LHCN-M2 (cell line): ENCODE data around the gene CADM4. TPM values are rescaled to one million over a fixed set of nuclear protein-coding genes. Genes with fewer than 3 reads are reported as not detected.
A peak's percentile ranks its signal among the peaks of the same experiment; 100 is the strongest.
"Not testable (repeated sequence)": the region's sequence is repeated elsewhere in the genome, so short reads cannot be mapped to it uniquely, and the experiment has no call there.

Source experiments
- DNase-seq: peaks from one replicate; pipeline ENCODE4 v3.0.0-alpha.2; 2012; ENCODE audit warnings: low read depth
- polyA plus RNA-seq: library from polyadenylated mRNA; unstranded; fragments of >200 nt; gene quantifications from one replicate; pipeline ENCODE4 v1.2.1, GENCODE V29; 2012; ENCODE audit warnings: missing spikeins
- total RNA-seq: library from RNA; depleted of rRNA; stranded (reverse); fragments of >200 nt; gene quantifications from 2 replicates; pipeline ENCODE4 v1.2.3, GENCODE V29; 2014; rRNA removed

The CADM4 gene, protein sequence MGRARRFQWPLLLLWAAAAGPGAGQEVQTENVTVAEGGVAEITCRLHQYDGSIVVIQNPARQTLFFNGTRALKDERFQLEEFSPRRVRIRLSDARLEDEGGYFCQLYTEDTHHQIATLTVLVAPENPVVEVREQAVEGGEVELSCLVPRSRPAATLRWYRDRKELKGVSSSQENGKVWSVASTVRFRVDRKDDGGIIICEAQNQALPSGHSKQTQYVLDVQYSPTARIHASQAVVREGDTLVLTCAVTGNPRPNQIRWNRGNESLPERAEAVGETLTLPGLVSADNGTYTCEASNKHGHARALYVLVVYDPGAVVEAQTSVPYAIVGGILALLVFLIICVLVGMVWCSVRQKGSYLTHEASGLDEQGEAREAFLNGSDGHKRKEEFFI
- 0.69 TPM in 1 of 2 replicates, not detected in the other for total RNA-seq
- 0.81 TPM for polyA plus RNA-seq

DNA sequence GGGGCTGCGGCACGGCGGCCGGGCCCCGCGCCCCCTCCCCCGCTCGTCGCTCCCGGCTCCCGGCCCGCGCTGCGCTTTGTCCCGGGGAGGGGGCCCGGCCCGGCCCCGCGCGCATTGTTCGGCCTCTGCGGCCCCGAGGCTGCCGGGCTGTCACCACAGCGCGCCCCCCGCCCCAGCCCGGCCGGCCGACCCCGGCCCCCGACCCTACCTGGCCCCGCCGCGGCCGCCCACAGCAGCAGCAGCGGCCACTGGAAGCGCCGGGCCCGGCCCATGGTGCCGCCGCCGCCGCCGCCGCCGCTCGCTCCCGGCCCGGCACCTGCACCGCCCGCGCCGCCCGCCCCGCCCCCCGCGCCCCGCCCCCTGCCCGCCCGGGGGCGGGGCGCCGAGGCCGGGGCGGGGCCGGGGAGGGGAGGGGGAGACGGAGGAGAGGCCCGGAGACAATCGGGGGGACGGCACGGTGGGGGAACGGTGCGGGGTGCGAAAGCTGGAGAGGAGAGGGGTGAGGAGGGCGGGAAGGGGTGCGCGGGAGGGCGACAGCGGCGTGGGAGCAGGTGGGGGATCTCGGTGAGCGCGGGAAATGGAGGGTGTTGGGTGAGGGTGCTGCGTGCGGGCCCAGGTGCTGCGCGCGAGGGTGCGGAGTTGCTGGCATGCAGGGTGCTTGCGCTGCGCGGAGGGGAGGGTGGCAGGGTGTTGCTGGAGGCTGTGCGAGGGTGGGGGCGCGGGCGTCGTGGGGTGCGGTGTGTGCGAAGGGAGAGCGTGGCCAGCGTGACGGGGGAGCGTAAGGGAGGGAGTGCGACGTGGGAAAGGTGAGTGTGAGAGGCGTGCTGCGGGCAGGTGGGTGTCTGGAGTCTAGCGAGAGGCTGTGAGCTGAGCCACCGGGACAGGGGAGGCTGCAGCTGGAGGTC, at the start of gene CADM4:
TSS of gene CADM4 (minus strand) at position 332 of the 905 bp plus-strand sequence. CDS start at position 272, 60 bp downstream.
- no peak for DNase-seq

DNA sequence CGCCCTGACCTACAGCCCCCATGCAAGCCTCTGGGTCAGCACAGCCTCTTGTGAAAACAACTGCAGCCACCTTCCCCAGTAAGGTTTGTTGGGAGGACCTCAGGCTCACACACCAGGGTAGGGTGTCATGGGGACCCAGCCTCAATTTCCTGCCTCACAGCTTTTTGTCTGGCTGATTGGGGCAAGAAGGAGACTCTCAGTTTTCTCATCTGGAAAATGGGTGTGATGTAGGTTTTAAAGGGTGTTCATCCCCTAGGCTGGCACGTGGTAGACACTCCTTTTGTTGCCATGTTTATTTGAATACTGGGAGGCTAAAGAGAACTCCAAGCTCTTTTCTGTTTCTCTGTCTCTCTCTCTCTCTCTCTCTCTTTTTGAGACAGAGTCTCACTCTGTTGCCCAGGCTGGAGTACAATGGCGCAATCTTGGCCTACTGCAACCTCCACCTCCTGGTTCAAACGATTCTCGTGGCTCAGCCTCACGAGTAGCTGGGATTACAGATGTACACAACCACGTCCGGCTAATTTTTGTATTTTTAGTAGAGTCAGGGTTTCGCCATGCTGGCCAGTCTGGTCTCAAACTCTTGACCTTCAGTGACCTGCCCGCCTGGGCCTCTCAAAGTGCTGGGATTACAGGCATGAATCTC, 48.5 kb upstream of the CADM4 start:
- no peak for DNase-seq

DNA sequence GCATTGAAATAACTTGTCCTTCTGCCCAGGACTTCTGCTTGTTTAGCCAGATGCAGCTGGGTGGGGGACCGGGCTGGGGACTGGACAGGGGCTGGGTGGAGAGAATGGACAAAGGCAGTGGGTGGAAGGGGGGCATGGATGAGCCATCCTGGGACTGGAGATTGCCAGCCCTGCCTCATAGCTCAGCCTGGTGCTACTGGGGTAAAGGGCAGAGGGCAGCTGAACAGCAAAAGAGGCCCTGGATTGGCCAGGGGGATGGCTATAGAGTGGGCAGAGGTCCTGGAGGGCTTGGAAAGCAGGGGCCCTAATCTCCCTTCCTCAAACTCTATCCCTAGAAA, 48.0 kb upstream of the CADM4 start:
- DNase-seq = no peak

DNA sequence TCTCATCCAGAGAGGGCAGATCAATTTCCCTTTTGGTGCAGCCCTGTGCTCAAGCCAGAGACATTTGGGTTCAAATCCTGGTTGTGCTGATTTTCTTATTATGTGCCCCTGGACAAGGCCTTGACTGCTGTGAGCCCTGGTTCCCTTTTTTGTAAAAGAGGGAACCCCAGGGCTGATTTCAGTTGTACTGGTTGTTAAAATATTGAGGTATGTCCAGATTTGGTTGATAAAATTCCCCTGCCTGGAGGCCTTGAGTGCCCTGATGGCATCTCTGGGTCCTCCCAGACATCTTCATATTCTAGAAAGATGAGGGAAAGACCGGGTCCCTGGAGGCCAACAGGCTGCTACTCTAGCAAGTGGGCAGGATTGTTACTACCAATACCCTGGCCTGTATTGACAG, 44.7 kb upstream of the CADM4 start:
- DNase-seq = no peak

DNA sequence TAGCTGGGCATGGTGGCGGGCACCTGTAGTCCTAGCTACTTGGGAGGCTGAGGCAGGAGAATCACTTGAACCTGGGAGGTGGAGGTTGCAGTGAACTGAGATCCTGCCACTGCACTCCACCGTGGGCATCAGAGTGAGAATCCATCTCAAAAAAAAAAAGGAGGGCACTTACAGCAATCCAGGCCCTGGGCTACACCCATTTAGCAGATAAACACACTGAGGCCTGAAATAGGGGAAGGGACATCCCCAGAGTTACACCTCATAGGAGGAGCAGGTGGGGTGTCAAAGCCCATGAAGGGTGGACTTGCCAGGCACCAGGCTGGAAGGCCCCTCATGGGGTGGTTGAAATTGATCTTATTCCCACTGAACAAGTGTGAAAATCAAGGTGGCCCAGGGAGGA, 44.3 kb upstream of the CADM4 start:
- DNase-seq = no peak

DNA sequence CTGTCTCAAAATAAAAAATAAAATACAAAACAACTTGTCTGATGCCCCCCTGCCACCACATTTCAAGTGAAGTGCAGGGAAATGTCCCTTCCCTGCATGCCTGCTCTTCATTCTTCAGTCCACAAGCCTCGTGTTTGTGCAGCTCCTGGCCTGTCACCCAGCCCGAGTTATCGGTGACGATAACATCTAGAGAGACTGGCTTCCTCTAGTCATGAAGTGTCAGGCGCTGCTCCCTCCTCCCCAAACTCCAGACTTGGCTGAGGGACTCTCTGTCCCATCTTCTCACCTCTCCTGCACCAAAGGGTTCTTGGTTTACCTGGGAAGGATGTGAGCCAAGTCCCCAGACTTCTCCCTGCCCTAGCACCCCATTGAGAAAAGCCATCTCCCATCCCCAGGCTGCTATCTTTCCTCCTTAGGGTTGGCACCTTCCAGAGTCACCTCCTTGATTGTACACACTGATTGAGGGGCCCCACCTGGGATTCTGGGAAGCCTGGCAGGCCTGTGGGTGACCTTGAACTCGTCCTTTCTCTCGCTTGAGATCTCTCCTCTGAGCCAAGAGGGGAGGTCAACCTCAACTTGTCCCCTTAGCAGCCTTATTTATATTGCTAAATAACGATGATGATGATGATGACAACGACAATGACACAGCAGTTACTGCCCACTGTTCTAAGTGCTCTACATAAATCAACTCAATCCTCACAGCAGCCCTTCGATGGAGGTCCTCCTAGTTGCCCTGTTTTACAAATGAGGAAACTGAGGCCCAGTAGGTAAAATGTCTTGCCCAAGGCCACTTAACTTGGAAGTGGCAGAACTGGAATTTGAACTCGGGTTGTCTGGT, 43.4 kb upstream of the CADM4 start:
- no peak for DNase-seq

DNA sequence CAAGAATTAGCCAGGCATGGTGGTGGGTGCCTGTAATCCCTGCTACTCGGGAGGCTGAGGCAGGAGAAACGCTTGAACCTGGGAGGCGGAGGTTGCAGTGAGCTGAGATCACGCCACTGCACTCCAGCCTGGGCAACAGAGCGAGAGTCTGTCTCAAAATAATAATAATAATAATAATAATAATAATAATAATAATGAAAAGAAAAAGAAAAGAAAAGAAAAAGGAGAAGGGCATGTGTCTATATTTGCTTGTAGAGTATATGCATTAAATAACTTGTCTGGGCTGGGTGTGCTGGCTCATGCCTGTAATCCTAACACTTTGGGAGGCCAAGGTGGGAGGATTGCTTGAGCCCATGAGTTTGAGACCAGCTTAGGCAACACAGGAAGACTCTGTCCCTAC, 42.6 kb upstream of the CADM4 start:
- DNase-seq = not testable (repeated sequence)

DNA sequence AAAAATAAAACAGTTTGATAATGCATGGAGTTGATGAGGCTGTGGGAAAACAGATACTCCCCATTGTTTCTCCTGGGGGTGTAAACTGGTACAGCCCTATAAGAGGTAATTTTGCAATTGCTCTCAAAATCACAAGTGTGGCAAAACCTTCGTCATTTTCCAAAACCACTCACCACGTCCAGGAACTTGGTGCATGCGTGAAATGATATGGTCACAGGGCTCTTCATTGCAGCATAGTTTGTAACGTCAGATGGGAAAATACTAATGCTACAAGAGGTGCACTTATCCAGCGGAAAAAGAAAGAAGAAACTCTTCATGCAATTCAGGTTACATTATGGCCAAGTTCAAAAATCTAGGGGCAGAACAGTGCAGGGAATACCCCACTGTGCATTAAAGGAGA, 42.2 kb upstream of the CADM4 start:
- no peak for DNase-seq

DNA sequence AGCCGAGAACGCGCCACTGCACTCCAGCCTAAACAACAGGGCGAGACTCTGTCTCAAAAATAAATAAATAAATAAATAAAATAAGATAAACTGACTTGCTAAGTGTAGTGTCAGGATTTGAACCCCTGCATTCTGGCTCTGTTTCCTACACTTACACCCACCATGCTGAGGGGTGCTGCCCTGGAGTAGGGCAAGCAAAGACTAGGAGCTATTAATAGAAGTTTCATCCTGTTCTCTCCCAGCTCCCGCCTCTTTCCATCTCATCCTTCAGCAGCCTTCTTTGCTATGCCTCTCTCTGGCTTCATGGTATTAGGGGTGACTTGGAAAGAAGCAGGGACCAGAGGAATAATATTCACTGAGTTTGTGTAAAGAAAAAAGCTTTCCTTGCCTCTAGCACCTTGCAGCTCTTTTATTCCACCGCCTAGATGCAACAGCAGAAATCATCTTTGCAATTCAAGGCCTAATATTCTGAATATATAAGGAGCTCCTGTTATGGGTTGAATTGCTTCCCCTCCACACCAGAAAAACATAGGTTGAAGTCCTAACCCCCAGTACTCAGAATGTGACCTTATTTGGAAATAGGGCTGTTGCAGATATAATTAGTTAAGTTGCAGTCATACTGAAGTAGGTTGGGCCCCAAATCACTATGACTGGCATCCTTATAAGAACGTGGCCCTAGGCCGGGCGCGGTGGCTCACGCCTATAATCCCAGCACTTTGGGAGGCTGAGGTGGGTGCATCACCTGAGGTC, 39.0 kb upstream of the CADM4 start:
- no peak for DNase-seq

DNA sequence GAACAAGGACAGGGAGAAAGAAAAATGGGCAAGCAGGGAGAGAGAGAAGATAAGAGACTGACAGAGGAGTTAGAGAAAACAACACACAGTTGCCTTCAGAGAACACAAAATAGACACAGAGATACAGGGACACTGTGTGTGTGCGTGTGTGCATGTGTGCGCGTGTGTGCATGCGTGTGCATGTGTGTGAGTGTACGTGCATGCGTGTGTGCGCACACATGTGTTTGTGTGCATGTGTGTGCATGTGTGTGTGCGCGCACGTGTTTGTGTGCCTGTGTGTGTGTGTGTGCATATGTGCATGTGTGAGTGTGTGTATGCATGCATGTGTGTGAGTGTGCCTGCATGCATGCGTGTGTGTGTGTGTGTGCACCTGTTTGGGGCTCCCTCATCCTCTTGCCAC, 36.3 kb upstream of the CADM4 start:
- no peak for DNase-seq

DNA sequence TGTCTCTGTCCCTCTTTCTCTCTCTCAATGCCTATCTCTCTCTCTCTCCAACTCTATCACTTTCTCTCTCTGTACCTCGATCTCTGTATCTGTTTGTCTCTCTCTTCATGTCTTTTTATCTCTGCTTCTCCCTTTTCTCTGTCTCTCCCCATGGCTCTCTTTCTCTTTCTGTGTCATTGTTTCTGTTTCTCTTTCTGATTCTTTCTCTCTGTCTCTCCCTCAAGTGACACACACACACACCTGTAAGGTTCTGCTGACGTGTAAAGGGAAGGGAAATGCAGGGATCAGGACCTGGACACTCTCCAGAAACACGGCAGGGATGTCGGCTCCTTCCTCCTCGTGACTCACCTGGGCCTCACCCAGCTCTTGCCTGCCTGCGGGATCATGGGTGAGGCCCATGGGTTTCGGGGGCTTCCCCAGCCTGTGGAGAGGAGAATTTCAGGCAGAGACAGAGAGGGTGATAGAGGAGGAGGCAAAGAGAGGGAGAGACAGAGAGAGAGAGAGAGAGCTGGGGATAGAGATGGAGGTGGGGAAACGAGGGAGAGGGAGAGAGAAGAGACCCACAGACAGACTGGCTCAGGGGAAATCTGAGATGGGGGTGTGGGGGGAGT, 35.7 kb upstream of the CADM4 start:
- DNase-seq = no peak

DNA sequence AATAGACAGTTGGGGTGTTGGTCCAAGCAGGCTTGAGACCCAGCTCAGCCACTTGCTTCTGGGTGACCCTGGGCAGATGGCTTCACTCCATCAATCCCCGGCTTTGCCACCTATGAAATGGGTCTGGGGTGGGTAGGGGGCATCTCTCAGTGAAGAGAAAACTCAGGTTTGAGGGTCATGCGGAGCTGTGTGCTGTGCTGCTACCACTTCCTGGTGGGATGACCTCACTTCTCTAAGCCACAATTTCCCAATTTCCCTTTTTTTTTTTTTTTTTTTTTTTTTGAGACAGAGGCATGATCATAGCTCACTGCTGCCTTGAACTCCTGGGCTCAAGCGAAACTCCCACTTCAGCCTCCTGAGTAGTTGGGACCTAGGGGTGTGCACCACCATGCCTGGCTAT, 34.9 kb upstream of the CADM4 start:
- no peak for DNase-seq

DNA sequence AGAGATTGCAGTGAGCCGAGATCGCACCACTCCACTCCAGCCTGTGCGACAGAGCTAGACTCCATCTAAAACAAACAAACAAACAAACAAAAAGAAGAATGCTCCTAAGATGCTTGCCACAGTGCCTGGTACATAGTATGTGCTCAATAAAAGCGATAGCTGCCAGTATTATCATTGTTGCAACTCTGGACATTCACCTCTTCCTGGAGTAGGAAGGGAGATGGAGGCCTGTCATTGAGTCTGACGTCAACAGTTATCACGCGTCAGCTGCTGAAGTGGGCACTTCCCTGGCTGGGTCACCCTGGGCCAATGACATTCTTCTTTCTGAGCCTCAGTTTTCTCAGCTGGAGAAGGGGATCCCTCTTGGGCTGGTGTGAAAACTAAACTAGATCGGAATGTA, 34.5 kb upstream of the CADM4 start:
- DNase-seq = no peak

DNA sequence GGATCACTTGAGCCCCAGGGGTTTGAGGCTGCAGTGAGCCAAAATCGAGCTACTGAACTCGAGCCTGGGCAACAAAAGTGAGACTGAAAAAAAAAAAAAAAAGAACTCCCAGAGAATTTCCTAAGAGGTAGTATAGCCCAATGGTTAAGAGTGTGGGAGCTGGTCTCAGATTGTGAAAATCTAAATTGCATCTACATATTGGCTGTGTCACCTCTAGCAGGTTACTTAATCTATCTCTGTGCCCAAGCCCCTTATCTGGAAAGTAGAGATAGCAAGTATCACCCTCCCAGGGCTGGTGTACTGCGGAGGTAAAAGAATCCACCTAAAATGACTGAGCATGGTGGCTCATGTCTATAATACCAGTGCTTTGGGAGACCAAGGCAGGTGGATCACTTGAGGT, 34.0 kb upstream of the CADM4 start:
- no peak for DNase-seq

DNA sequence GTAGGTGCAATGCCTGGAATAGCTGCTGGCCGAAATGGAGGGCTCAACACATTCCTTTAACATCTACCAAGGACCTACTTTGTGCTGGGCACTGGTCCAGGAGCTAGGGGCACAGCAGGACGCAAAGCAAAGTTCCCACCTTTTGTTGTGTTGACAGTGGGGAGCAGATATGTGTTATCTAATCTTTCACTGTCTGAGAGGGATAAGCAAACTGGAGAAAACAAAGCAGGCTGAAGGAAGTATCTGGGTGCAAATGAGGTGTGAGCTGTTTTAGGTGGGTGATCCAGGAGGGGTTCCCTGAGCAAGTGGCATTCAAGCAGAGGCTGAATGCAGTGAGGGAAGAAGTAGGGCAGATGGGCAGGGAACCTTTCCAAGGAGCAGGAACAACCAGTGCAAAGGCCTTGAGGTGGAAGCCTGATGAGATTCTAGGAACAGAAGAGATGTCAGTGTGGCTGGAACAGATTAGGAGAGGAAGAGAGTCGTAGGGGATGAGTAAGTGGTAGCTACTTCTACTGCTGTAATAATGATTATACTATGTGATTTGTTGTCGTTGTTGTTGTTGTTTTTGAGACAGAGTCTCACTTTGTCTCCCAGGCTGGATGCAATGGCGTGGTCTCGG, 32.5 kb upstream of the CADM4 start:
- DNase-seq = no peak

DNA sequence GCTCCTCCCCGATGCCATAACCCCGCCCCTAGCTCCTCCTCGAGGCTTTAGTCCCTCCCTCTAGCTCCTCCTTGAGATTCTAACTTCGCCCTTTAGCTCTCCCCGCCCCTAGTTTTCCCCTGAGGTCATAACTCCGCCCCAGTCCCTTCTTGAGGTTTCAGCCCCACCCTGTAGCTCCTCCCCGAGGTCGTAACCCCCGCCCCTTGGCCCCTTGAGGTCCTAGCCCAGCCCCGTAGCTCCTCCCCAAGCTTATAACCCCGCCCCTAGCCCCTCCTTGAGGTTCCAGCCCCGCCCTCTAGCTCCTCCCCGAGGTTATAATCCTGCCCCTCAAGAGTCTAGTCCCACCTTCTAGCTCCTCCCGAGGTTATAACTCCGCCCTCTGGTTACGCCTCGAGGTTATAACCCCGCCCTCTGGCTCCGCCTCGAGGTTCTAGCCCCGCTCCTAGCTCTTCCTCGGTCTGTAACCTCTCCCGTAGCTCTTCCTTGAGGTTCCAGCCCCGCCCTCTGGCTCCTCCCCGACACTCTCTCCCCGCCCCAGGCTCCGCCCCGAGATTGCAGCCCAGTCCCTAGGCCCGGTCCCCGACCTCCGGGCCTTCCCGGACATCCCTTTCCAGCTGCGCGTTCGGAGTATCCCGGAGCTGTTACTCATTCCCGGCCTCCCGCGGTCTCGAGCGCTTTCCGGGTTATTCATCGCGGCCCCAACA, 28.9 kb upstream of the CADM4 start:
- DNase-seq = peak; percentile 99

DNA sequence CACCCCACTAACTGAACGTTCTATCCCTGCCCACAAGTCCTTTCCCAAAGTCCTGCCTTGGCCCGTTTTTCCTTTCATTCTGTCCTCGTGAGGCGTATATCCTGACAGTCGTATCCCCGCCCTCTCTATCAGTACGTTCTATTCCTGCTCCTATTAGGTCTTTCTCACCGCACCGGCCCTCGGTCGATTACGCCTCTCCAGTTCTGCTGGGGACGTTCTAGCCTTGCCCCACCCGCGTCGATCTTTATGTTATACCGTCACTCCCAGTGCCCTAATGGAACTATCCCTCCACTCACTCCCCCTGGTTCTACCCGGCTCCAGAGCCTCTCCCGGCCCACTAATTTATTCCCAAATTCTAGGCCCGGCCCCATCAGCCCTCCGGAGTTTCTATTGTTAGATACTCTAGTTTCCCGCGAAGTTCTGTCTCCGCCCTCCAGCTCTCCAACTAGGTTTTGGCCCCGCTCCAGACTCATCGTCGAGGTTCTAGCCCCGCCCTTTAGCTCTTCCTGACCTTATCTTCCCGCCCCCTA, 28.3 kb upstream of the CADM4 start:
- no peak for DNase-seq

DNA sequence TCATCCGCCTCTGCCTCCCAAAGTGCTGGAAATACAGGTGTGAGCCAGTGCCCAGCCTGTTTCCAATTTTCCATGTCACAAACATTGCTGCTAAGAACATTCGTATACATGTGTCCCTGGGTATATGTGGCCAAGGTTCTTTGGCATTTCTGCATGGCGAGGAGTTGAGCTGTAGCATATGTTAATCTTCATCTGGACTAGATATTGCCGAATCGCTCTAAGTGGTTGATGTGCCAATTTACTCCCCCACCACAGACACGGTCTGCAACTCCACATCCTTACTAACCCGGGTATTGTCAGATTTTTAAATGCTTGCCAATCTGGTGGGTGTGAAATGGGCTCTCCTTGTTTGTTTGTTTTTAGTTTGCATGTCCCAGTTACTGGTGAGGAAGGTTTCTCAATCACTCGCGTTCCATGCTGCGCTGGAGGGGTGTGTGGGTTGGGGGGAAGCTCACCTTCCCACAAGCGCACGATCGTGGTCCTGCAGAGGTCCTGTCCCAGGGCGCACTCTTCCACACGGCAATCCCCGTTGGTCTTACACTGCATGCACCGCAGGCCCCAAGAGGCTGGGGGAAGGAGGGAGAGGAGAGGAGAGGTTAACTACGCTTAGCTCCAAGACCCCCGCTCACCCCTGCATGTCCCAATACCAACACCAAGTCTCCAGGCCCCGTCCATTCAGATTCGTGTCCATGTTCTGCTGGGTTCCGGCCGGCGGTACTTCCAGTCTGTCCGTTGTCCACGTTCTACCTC, 27.7 kb upstream of the CADM4 start:
- DNase-seq = no peak
